SK-N-SH (cell line): ENCODE measurements around the gene CPNE7. TPM values are rescaled to one million over a fixed set of nuclear protein-coding genes. Genes with fewer than 3 reads are reported as not detected.

ENCODE experiments used
- CTCF ChIA-PET: fragments of 300-600, 350-600 bp; formaldehyde crosslinking; extraction: SDS; loops from one replicate; lab custom pipeline; 2021; lab: Yijun Ruan, JAX
- POLR2A ChIA-PET: fragments of 350-600 bp; sonication (Branson Sonifier 250); formaldehyde crosslinking; extraction: SDS; loops from one replicate; lab custom pipeline; 2020; ENCODE audit warnings: antibody characterized with exemption, inconsistent platforms; lab: Yijun Ruan, JAX
- DNase-seq: peaks from one replicate; pipeline ENCODE4 v3.0.0; 2012
- H2AFZ ChIP-seq: fragments of 200-600 bp; sonication (generic); 2 replicates; pipeline ENCODE4 v1.8.1; 2016; ENCODE audit warnings: antibody characterized with exemption, mild to moderate bottlenecking, low read depth
- H3F3A ChIP-seq: fragments of 200-600 bp; sonication (generic); replicated peaks from 2 replicates; pipeline ENCODE3; 2016; ENCODE audit warnings: antibody characterized with exemption, mild to moderate bottlenecking; ENCODE audit not compliant: insufficient read depth
- H3K27ac ChIP-seq, 2 experiments: fragments of 200-500 bp in 1 of 2; fragments of 200-600 bp in 1 of 2; sonication (Bioruptor generic) in 1 of 2; sonication (generic), shearing (Covaris generic) in 1 of 2; 2 replicates each; pipeline versions ENCODE4 v1.5.1 to v1.6.1; 2014 to 2016; ENCODE audit warnings: low read depth in 2 of 2, inconsistent platforms in 1 of 2, low read length in 1 of 2, mild to moderate bottlenecking in 1 of 2, mixed read lengths in 1 of 2
- H3K27me3 ChIP-seq: fragments of 200-600 bp; sonication (generic), shearing (Covaris generic); 2 replicates; pipeline ENCODE4 v1.6.1; 2016; ENCODE audit warnings: mixed run types; ENCODE audit not compliant: insufficient read depth
- H3K36me3 ChIP-seq, 2 experiments: fragments of 200-500 bp in 1 of 2; fragments of 200-600 bp in 1 of 2; sonication (Bioruptor generic) in 1 of 2; sonication (generic) in 1 of 2; replicated peaks in 1 of 2; 2 replicates each; pipeline versions ENCODE3 to v1.5.1; 2014 to 2016; ENCODE audit warnings: low read length in 1 of 2, mild to moderate bottlenecking in 1 of 2; ENCODE audit not compliant: insufficient read depth in 2 of 2, control insufficient read depth in 1 of 2
- H3K4me1 ChIP-seq, 2 experiments: fragments of 200-500 bp in 1 of 2; fragments of 200-600 bp in 1 of 2; sonication (Bioruptor generic) in 1 of 2; sonication (generic), shearing (Covaris generic) in 1 of 2; 2 replicates each; pipeline versions ENCODE4 v1.5.1 to v1.6.1; 2014 to 2016; ENCODE audit warnings: low read depth in 1 of 2, low read length in 1 of 2, mixed run types in 1 of 2; ENCODE audit not compliant: insufficient read depth in 2 of 2, control insufficient read depth in 1 of 2
- H3K4me2 ChIP-seq: fragments of 200-600 bp; sonication (generic), shearing (Covaris generic); 2 replicates; pipeline ENCODE4 v1.6.1; 2017; ENCODE audit warnings: mixed run types
- H3K4me3 ChIP-seq, 2 experiments: fragments of 200-500 bp in 1 of 2; fragments of 200-600 bp in 1 of 2; sonication (Bioruptor generic) in 1 of 2; sonication (generic), shearing (Covaris generic) in 1 of 2; 2 replicates each; pipeline versions ENCODE4 v1.5.1 to v1.8.1; 2014 to 2016; ENCODE audit warnings: low read depth in 2 of 2, inconsistent platforms in 1 of 2, low read length in 1 of 2, mild to moderate bottlenecking in 1 of 2, mixed read lengths in 1 of 2, moderate library complexity in 1 of 2
- H3K79me2 ChIP-seq: fragments of 200-600 bp; sonication (generic); 2 replicates; pipeline ENCODE4 v1.8.1; 2017; ENCODE audit warnings: mild to moderate bottlenecking; ENCODE audit not compliant: insufficient read depth
- H3K9ac ChIP-seq: fragments of 200-600 bp; sonication (generic); 2 replicates; pipeline ENCODE4 v1.6.1; 2017; ENCODE audit warnings: mixed run types
- H3K9me2 ChIP-seq: fragments of 200-600 bp; sonication (generic); 2 replicates; pipeline ENCODE4 v1.6.1; 2017; ENCODE audit warnings: mixed run types
- H3K9me3 ChIP-seq: fragments of 200-600 bp; sonication (generic); 2 replicates; pipeline ENCODE4 v1.6.1; 2017; ENCODE audit warnings: mixed run types, mild to moderate bottlenecking, moderate library complexity
- H4K20me1 ChIP-seq: fragments of 200-600 bp; sonication (generic); 2 replicates; pipeline ENCODE4 v1.6.1; 2017; ENCODE audit warnings: mild to moderate bottlenecking, mixed run types; ENCODE audit not compliant: insufficient read depth
- CTCF ChIP-seq: fragments of 200-600 bp; sonication (generic); IDR thresholded peaks from 2 replicates; pipeline ENCODE4 v1.6.1; 2017; ENCODE audit warnings: antibody characterized with exemption, mild to moderate bottlenecking, moderate library complexity
- FOSL2 ChIP-seq: IDR thresholded peaks from 2 replicates; pipeline ENCODE4 v1.4.0; 2012; ENCODE audit warnings: low read depth, mild to moderate bottlenecking, moderate library complexity, borderline replicate concordance
- FOXJ3 ChIP-seq: sonication (generic); formaldehyde crosslinking; IDR thresholded peaks from 2 replicates; pipeline ENCODE4 v1.5.1; 2020; ENCODE audit warnings: mild to moderate bottlenecking, missing genetic modification reagents
- GABPA ChIP-seq: IDR thresholded peaks from 2 replicates; pipeline ENCODE4 v1.4.0; 2012; ENCODE audit warnings: low read depth, mild to moderate bottlenecking
- MAX ChIP-seq: IDR thresholded peaks from 2 replicates; pipeline ENCODE4 v1.4.0; 2012; ENCODE audit warnings: low read depth
- MEF2A ChIP-seq: IDR thresholded peaks from 2 replicates; pipeline ENCODE4 v1.4.0; 2012; ENCODE audit warnings: low read depth, borderline replicate concordance
- MXI1 ChIP-seq: IDR thresholded peaks from 2 replicates; pipeline ENCODE4 v1.6.1; 2012; ENCODE audit warnings: mild to moderate bottlenecking, low read depth, low read length, improper control_type of control experiment
- RAD21 ChIP-seq: IDR thresholded peaks from 2 replicates; pipeline ENCODE4 v1.6.1; 2012; ENCODE audit warnings: mild to moderate bottlenecking, low read length
- SMC3 ChIP-seq: IDR thresholded peaks from 2 replicates; pipeline ENCODE4 v1.6.1; 2012; ENCODE audit warnings: low read depth, low read length, improper control_type of control experiment
- TAF1 ChIP-seq: IDR thresholded peaks from 2 replicates; pipeline ENCODE4 v1.6.1; 2012; ENCODE audit warnings: low read depth, mild to moderate bottlenecking, low read length, moderate library complexity, borderline replicate concordance
- TCF12 ChIP-seq: IDR thresholded peaks from 2 replicates; pipeline ENCODE4 v1.4.0; 2012
- USF1 ChIP-seq: IDR thresholded peaks from 2 replicates; pipeline ENCODE4 v1.4.0; 2012; ENCODE audit warnings: low read depth, borderline replicate concordance
- USF2 ChIP-seq: fragments of 150-350 bp; IDR thresholded peaks from 2 replicates; pipeline ENCODE4 v1.6.1; 2017; ENCODE audit warnings: antibody characterized with exemption, low read length, low read depth, borderline replicate concordance
- WGBS: methylation state at CpG from one replicate; pipeline ENCODE4 v1.1.6; 2017; ENCODE audit warnings: low lambda C conversion rate; 5-methylcytosine and 5-hydroxymethylcytosine counted together
- polyA plus RNA-seq, 3 experiments: library from polyadenylated mRNA; depleted of rRNA; stranded (reverse); fragments of >200 nt; gene quantifications; 2 replicates each; pipeline ENCODE4 v1.2.3, GENCODE V29; 2012
- TF ChIP-seq, protein P1 (sequence below): IDR thresholded peaks from 2 replicates; pipeline ENCODE4 v1.4.0; 2012; ENCODE audit warnings: low read depth, borderline replicate concordance
- TF ChIP-seq, protein P2 (sequence below): IDR thresholded peaks from 2 replicates; pipeline ENCODE4; 2012
- TF ChIP-seq, protein P3 (sequence below): IDR thresholded peaks from 2 replicates; pipeline ENCODE4 v1.6.1; 2012; ENCODE audit warnings: mild to moderate bottlenecking, low read depth, low read length, moderate library complexity

Gene CPNE7
- polyA plus RNA-seq, 1 of the 3 experiments (the other 2 are of a cell fraction), result 3.9 TPM

DNA sequence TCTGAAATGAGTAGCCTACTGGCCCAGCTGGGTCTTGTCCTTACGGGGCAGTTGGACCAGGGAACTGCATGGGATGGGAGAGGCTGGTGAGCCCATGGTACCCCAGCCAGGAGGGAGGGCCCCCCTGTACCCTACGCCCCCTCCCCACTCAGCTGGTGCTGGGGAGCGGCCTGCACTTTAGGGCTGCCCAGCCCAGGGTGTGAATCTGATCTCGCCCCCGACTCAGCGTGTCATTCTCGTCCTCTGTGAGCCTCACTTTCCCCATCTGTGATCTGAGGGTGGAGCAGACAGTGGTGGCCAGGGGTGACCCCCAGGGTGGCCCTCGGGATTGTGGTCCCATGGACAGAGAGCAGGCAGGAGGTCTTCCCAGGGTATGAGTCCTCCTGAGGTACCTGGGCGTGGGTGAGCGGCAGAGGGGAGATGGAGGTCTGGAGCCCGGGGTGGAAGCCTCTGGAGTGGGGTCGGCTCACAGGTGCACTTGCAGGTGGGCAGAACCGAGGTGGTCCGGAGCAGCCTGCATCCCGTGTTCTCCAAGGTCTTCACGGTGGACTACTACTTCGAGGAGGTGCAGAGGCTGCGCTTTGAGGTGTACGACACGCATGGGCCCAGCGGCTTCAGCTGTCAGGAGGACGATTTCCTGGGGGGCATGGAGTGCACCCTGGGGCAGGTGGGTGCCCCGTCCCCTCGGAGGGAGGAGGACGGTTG, 1.6 kb downstream of the CPNE7 start:
- Histone ChIP-seq H3K4me2 (no peak overlapping the region), H3K4me3 (no peak overlapping the region), H3K9ac (no peak overlapping the region), H3K9me3 (no peaks in the 10 kb centered on the region), H3K9me2 (no peaks in the 10 kb centered on the region), H3K4me1 (peaks cover 8 to 12% of the 10 kb centered on the region in 2 experiments; a peak in 3 of 4 replicates), H2AFZ (no peak overlapping the region), H3F3A (peaks cover 12% of the 10 kb centered on the region), H3K27ac (no peak overlapping the region), H3K79me2 (no peaks in the 10 kb centered on the region), H3K27me3 (no peaks in the 10 kb centered on the region), H4K20me1 (no peaks in the 10 kb centered on the region), H3K36me3 (no peaks in the 10 kb centered on the region)
- no peak for DNase-seq
- WGBS, result 85% methylated on average over 22 of the region's 25 CpGs
- ChIA-PET POLR2A (no interaction called here), CTCF (no interaction called here)
- TF ChIP-seq, protein P1, sequence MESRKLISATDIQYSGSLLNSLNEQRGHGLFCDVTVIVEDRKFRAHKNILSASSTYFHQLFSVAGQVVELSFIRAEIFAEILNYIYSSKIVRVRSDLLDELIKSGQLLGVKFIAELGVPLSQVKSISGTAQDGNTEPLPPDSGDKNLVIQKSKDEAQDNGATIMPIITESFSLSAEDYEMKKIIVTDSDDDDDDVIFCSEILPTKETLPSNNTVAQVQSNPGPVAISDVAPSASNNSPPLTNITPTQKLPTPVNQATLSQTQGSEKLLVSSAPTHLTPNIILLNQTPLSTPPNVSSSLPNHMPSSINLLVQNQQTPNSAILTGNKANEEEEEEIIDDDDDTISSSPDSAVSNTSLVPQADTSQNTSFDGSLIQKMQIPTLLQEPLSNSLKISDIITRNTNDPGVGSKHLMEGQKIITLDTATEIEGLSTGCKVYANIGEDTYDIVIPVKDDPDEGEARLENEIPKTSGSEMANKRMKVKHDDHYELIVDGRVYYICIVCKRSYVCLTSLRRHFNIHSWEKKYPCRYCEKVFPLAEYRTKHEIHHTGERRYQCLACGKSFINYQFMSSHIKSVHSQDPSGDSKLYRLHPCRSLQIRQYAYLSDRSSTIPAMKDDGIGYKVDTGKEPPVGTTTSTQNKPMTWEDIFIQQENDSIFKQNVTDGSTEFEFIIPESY, result no peak
- TF ChIP-seq, protein P2, sequence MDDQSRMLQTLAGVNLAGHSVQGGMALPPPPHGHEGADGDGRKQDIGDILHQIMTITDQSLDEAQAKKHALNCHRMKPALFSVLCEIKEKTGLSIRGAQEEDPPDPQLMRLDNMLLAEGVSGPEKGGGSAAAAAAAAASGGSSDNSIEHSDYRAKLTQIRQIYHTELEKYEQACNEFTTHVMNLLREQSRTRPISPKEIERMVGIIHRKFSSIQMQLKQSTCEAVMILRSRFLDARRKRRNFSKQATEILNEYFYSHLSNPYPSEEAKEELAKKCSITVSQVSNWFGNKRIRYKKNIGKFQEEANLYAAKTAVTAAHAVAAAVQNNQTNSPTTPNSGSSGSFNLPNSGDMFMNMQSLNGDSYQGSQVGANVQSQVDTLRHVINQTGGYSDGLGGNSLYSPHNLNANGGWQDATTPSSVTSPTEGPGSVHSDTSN, result no peak
- TF ChIP-seq TCF12 (no peak), FOSL2 (no peak), GABPA (no peak), USF2 (no peak)

- Histone ChIP-seq H3K79me2 (no peaks in the 10 kb centered on the region), H3K4me2 (no peak overlapping the region), H2AFZ (no peak overlapping the region), H3F3A (peaks cover 12% of the 10 kb centered on the region), H3K36me3 (no peaks in the 10 kb centered on the region), H3K27me3 (no peaks in the 10 kb centered on the region), H3K27ac (no peak overlapping the region), H3K9me2 (no peaks in the 10 kb centered on the region), H3K9ac (no peak overlapping the region), H3K4me1 (peaks cover 5 to 12% of the 10 kb centered on the region in 2 experiments; a peak in 3 of 4 replicates), H4K20me1 (no peaks in the 10 kb centered on the region), H3K9me3 (no peaks in the 10 kb centered on the region), H3K4me3 (no peak overlapping the region)
- DNase-seq, result no peak
- 92% methylated on average over 15 of the region's 15 CpGs for WGBS
- ChIA-PET POLR2A (no interaction called here), CTCF (no interaction called here)
- TF ChIP-seq TAF1, result no peak
- TF ChIP-seq MEF2A, result no peak
- no peak for TF ChIP-seq MAX
- no peak for TF ChIP-seq FOXJ3 (CRISPR knock-in tag)
- no peak for TF ChIP-seq MXI1
- no peak for TF ChIP-seq CTCF
- TF ChIP-seq RAD21, result no peak
- no peak for TF ChIP-seq SMC3
- TF ChIP-seq, protein P3, sequence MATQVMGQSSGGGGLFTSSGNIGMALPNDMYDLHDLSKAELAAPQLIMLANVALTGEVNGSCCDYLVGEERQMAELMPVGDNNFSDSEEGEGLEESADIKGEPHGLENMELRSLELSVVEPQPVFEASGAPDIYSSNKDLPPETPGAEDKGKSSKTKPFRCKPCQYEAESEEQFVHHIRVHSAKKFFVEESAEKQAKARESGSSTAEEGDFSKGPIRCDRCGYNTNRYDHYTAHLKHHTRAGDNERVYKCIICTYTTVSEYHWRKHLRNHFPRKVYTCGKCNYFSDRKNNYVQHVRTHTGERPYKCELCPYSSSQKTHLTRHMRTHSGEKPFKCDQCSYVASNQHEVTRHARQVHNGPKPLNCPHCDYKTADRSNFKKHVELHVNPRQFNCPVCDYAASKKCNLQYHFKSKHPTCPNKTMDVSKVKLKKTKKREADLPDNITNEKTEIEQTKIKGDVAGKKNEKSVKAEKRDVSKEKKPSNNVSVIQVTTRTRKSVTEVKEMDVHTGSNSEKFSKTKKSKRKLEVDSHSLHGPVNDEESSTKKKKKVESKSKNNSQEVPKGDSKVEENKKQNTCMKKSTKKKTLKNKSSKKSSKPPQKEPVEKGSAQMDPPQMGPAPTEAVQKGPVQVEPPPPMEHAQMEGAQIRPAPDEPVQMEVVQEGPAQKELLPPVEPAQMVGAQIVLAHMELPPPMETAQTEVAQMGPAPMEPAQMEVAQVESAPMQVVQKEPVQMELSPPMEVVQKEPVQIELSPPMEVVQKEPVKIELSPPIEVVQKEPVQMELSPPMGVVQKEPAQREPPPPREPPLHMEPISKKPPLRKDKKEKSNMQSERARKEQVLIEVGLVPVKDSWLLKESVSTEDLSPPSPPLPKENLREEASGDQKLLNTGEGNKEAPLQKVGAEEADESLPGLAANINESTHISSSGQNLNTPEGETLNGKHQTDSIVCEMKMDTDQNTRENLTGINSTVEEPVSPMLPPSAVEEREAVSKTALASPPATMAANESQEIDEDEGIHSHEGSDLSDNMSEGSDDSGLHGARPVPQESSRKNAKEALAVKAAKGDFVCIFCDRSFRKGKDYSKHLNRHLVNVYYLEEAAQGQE, result no peak
- no peak for TF ChIP-seq USF1
These were observed 3.8 kb downstream of the CPNE7 start for GRCh38 chr16:89579351-89579750.
